CD14-positive monocyte (primary cell): ENCODE measurements around the gene SRD5A1. TPM values are rescaled to one million over a fixed set of nuclear protein-coding genes. Genes with fewer than 3 reads are reported as not detected.

ENCODE experiments used
- DNase-seq, 3 donors: peaks; one replicate each; pipeline ENCODE4 v3.0.0-alpha.2; 2011 to 2022
- H2AFZ ChIP-seq: 2 replicates; pipeline ENCODE4 v1.6.0; 2012; ENCODE audit warnings: mild to moderate bottlenecking, low read depth, low read length, inconsistent platforms; ENCODE audit not compliant: insufficient read depth, poor library complexity, severe bottlenecking
- H3K27ac ChIP-seq, 2 donors: 1 replicate in 1 of 2; 2 replicates in 1 of 2; pipeline ENCODE4 v1.5.1; 2012 to 2013; ENCODE audit warnings: low read length in 2 of 2, control low read depth in 1 of 2, inconsistent platforms in 1 of 2, low read depth in 1 of 2, mild to moderate bottlenecking in 1 of 2
- H3K27me3 ChIP-seq, 2 donors: one replicate each; pipeline versions ENCODE4 v1.6.0 to v1.6.1; 2011 to 2013; ENCODE audit warnings: low read length in 2 of 2; ENCODE audit not compliant: control insufficient read depth in 2 of 2, insufficient read depth in 2 of 2
- H3K36me3 ChIP-seq, 2 donors: replicated peaks in 1 of 2; 1 replicate in 1 of 2; 2 replicates in 1 of 2; pipeline versions ENCODE4 v1.5.1 to v1.6.1; 2012 to 2013; ENCODE audit warnings: low read length in 2 of 2, control low read depth in 1 of 2, inconsistent platforms in 1 of 2, mild to moderate bottlenecking in 1 of 2; ENCODE audit not compliant: insufficient read depth in 2 of 2, control insufficient read depth in 1 of 2
- H3K4me1 ChIP-seq, 2 donors: 1 replicate in 1 of 2; 2 replicates in 1 of 2; pipeline versions ENCODE4 v1.5.1 to v1.6.1; 2012 to 2013; ENCODE audit warnings: low read length in 2 of 2, control low read depth in 1 of 2, inconsistent platforms in 1 of 2, mild to moderate bottlenecking in 1 of 2, moderate library complexity in 1 of 2; ENCODE audit not compliant: insufficient read depth in 2 of 2, control insufficient read depth in 1 of 2
- H3K4me2 ChIP-seq: replicated peaks from 2 replicates; pipeline ENCODE3; 2012; ENCODE audit warnings: low read length, moderate library complexity, mild to moderate bottlenecking; ENCODE audit not compliant: poor library complexity, severe bottlenecking; ENCODE audit errors: extremely low read depth
- H3K4me3 ChIP-seq, 3 experiments: fragments of 200-600 bp in 1 of 3; sonication (generic) in 1 of 3; replicated peaks in 1 of 3; 1 replicate in 2 of 3; 2 replicates in 1 of 3; pipeline ENCODE4 v1.5.1; 2011 to 2013; ENCODE audit warnings: low read length in 3 of 3, mild to moderate bottlenecking in 3 of 3, control low read depth in 2 of 3, low read depth in 2 of 3, inconsistent platforms in 1 of 3, moderate library complexity in 1 of 3
- H3K79me2 ChIP-seq: 2 replicates; pipeline ENCODE4 v1.6.0; 2012; ENCODE audit warnings: mild to moderate bottlenecking, control low read depth, inconsistent platforms, low read length, moderate library complexity; ENCODE audit not compliant: insufficient read depth
- H3K9ac ChIP-seq: 2 replicates; pipeline ENCODE4 v1.6.0; 2017; ENCODE audit warnings: low read length, mild to moderate bottlenecking; ENCODE audit not compliant: insufficient read depth, poor library complexity, severe bottlenecking
- H3K9me3 ChIP-seq, 2 donors: replicated peaks in 1 of 2; 1 replicate in 1 of 2; 2 replicates in 1 of 2; pipeline versions ENCODE4 v1.5.1 to v1.6.1; 2012 to 2013; ENCODE audit warnings: low read length in 2 of 2, control low read depth in 1 of 2; ENCODE audit not compliant: control insufficient read depth in 1 of 2, insufficient read depth in 1 of 2
- H4K20me1 ChIP-seq: 2 replicates; pipeline ENCODE4 v1.6.0; 2012; ENCODE audit warnings: mild to moderate bottlenecking, low read length, control low read depth, moderate library complexity; ENCODE audit not compliant: insufficient read depth
- H3K27ac Mint-ChIP-seq, 7 donors: one replicate each; pipeline ENCODE4 v1.8.0; 2020; ENCODE audit warnings: mild to moderate bottlenecking in 7 of 7, mixed read lengths in 7 of 7, moderate library complexity in 6 of 7, inconsistent platforms in 2 of 7
- H3K27me3 Mint-ChIP-seq, 3 donors: one replicate each; pipeline ENCODE4 v1.8.0; 2021 to 2022; ENCODE audit warnings: low read depth in 3 of 3, mild to moderate bottlenecking in 3 of 3, mixed read lengths in 3 of 3, moderate library complexity in 3 of 3, inconsistent platforms in 1 of 3
- H3K36me3 Mint-ChIP-seq, 2 donors: one replicate each; pipeline ENCODE4 v1.8.0; 2020; ENCODE audit warnings: mixed read lengths in 2 of 2, inconsistent platforms in 1 of 2, mild to moderate bottlenecking in 1 of 2
- H3K4me1 Mint-ChIP-seq: one replicate; pipeline ENCODE4 v1.8.0; 2020; ENCODE audit warnings: mild to moderate bottlenecking, mixed read lengths
- H3K4me3 Mint-ChIP-seq, 2 donors: one replicate each; pipeline ENCODE4 v1.8.0; 2020; ENCODE audit warnings: mild to moderate bottlenecking in 2 of 2, mixed read lengths in 2 of 2, moderate library complexity in 1 of 2
- H3K9me3 Mint-ChIP-seq, 7 donors: one replicate each; pipeline ENCODE4 v1.8.0; 2020 to 2022; ENCODE audit warnings: mixed read lengths in 7 of 7, mild to moderate bottlenecking in 6 of 7, moderate library complexity in 6 of 7, inconsistent platforms in 2 of 7
- WGBS: methylation state at CpG from one replicate; pipeline ENCODE4 v1.1.5; 2013; ENCODE audit warnings: missing lambda C conversion rate; ENCODE audit not compliant: insufficient coverage; 5-methylcytosine and 5-hydroxymethylcytosine counted together
- intact Hi-C, 2 donors: fragments of 100-400 bp; cut with micrococcal nuclease; formaldehyde crosslinking; loops; one replicate each; pipeline versions ENCODE4 v1.15.0 to v1.15.1; 2023
- polyA plus RNA-seq, 3 donors: library from polyadenylated mRNA; depleted of rRNA in 1 of 3; unstranded in 2 of 3; stranded (reverse) in 1 of 3; fragments of 300-500 nt in 2 of 3; fragments of >200 nt in 1 of 3; fragmentation: Illumina TruSeq in 2 of 3; gene quantifications; 1 replicate in 2 of 3; 2 replicates in 1 of 3; pipeline ENCODE4 v1.2.3, GENCODE V29; 2012 to 2021
- TF ChIP-seq, protein P1 (sequence below): fragments of 200-600 bp; IDR thresholded peaks from one replicate; pipeline ENCODE4 v1.8.0; 2022; ENCODE audit warnings: antibody characterized with exemption, mild to moderate bottlenecking

The SRD5A1 gene
- polyA plus RNA-seq, 3 donors: 21.2 to 34.7 (median 26.0) TPM

DNA sequence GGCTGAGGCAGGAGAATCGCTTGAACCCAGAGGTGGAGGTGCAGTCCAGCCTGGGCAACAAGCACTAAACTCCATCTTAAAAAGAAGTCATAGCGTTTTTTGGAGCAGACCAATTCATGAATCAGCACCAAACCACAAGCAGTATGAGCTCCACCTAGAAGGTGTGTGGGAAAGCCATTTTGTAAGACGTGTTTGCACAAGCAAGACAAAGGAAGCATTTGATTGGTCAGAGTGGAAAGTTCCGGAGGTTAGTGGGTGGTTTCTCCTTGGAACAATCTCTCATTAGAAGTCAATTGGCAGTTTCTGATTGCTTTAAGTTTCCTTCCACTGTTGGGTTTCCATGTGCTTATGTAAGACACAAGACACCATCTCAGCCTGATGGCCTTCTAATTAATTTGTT, 5.0 kb downstream of the SRD5A1 start:
- Mint-ChIP-seq H3K27ac (peak overlapping the region; percentile 4 to 89 (median 38)), H3K4me1 (peaks cover 47% of the 10 kb centered on the region), H3K4me3 (no peak overlapping the region), H3K27me3 (peaks cover 3 to 4% (median 3%) of the 10 kb centered on the region in 3 donors), H3K9me3 (no peaks in the 10 kb centered on the region), H3K36me3 (peaks cover 45 to 48% of the 10 kb centered on the region in 2 donors)
- WGBS: 57% methylated on average over 2 of the region's 4 CpGs
- H3K36me3 ChIP-seq: peaks cover 4 to 40% of the 10 kb centered on the region in 2 donors
- peaks cover 19 to 35% of the 10 kb centered on the region in 2 donors for H3K4me1 ChIP-seq
- TF ChIP-seq, protein P1, sequence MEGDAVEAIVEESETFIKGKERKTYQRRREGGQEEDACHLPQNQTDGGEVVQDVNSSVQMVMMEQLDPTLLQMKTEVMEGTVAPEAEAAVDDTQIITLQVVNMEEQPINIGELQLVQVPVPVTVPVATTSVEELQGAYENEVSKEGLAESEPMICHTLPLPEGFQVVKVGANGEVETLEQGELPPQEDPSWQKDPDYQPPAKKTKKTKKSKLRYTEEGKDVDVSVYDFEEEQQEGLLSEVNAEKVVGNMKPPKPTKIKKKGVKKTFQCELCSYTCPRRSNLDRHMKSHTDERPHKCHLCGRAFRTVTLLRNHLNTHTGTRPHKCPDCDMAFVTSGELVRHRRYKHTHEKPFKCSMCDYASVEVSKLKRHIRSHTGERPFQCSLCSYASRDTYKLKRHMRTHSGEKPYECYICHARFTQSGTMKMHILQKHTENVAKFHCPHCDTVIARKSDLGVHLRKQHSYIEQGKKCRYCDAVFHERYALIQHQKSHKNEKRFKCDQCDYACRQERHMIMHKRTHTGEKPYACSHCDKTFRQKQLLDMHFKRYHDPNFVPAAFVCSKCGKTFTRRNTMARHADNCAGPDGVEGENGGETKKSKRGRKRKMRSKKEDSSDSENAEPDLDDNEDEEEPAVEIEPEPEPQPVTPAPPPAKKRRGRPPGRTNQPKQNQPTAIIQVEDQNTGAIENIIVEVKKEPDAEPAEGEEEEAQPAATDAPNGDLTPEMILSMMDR: no peak
- H3K9ac ChIP-seq: no peak overlapping the region
- H4K20me1 ChIP-seq: peaks cover 71% of the 10 kb centered on the region
- H3K27ac ChIP-seq: no peak overlapping the region
- H3K9me3 ChIP-seq: no peaks in the 10 kb centered on the region
- no peaks in the 10 kb centered on the region for H3K27me3 ChIP-seq
- peak in 2 of 3 donors; percentile 22 to 49 for DNase-seq
- H3K4me3 ChIP-seq: no peak overlapping the region
- intact Hi-C loops: loop anchor here (10.0 kb wide), 3 partner anchors 107 to 1227 kb away; partner anchors contain the start of genes FASTKD3 (in 1 of the 2), ICE1 (in 1 of the 2) and MTRR (in 1 of the 2)
- no peak overlapping the region for H3K4me2 ChIP-seq
- H3K79me2 ChIP-seq: peaks cover 86% of the 10 kb centered on the region
- no peak overlapping the region for H2AFZ ChIP-seq

GRCh38 chr5:6642655-6643054, 9.4 kb downstream of the SRD5A1 start:
- no CpG with 5 or more reads among the region's 1 CpG for WGBS
- H3K27me3 ChIP-seq: no peaks in the 10 kb centered on the region
- peaks cover 2 to 25% of the 10 kb centered on the region in 2 donors for H3K36me3 ChIP-seq
- no peak overlapping the region for H3K4me3 Mint-ChIP-seq
- no peak overlapping the region for H2AFZ ChIP-seq
- H3K9me3 ChIP-seq: no peaks in the 10 kb centered on the region
- peaks cover 57% of the 10 kb centered on the region for H3K4me1 Mint-ChIP-seq
- no peak overlapping the region for H3K4me2 ChIP-seq
- H3K27me3 Mint-ChIP-seq: peaks cover 0 to 2% (median 1%) of the 10 kb centered on the region in 3 donors
- H3K4me3 ChIP-seq: no peak overlapping the region
- H3K79me2 ChIP-seq: peaks cover 68% of the 10 kb centered on the region
- H3K4me1 ChIP-seq: peaks cover 35 to 47% of the 10 kb centered on the region in 2 donors
- no peak overlapping the region for H3K9ac ChIP-seq
- TF ChIP-seq, protein P1: no peak
- H3K36me3 Mint-ChIP-seq: peaks cover 42 to 51% of the 10 kb centered on the region in 2 donors
- peaks cover 37% of the 10 kb centered on the region for H4K20me1 ChIP-seq
- peak overlapping the region in 1 of 7 donors; percentile 9 for H3K27ac Mint-ChIP-seq
- no peak for DNase-seq
- no peak overlapping the region for H3K27ac ChIP-seq
- intact Hi-C loops: no loop called here
- H3K9me3 Mint-ChIP-seq: peaks cover 0 to 6% (median 0%) of the 10 kb centered on the region in 7 donors
